ENCODE measurements around the gene NR1D2.
"Not testable (repeated sequence)": the region's sequence is repeated elsewhere in the genome, so short reads cannot be mapped to it uniquely, and the experiment has no call there.

The NR1D2 gene

DNA sequence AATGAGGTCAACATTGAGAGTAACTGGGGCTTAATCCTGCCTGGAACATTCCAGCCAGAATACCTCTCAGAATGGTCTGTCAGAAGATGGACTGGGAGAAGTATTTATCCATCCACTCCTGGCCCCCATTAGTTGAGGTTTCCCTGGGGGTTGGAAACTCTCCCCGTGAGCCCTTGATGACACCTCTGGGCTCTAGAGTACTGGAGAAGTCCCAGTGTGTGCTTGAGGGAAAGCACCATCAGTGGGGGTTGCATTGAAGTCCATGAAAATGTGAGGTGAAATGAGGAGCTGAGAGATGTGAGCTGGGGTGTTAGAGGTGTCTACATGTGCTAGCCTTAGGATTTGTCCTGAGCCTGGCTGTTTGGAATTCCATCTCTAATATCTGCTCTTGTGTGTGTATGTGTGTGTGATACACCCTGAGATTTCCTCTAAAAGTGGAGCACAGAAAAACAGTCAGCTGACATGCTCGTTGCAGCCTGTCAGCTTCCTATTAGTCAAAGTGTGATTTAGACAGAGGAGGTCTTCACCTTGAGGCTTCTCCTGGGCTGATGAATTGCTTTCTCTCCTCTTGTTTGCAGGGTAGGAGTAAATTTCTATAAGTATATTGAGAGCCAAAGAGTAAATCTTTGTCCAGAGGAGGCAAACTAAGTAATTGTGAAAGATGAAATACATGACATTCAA is 67.6 kb downstream of the NR1D2 start:
- Histone ChIP-seq H3K36me3 (ENCODE audit: insufficient read depth, low read length) (no peaks in the 10 kb centered on the region), H3K9me3 (replicated peaks; ENCODE audit: low read length) (no peaks in the 10 kb centered on the region), H3K4me3 (ENCODE audit: low read length) (no peak overlapping the region), H3K4me1 (ENCODE audit: control insufficient read depth, insufficient read depth, low read length) (no peaks in the 10 kb centered on the region), H3K27me3 (ENCODE audit: control insufficient read depth, insufficient read depth, low read length) (no peaks in the 10 kb centered on the region), H3K4me2 (ENCODE audit: low read length) (no peak overlapping the region), H3K9ac (ENCODE audit: low read depth, low read length) (no peak overlapping the region)

GRCh38 chr3:24017305-24017704 is 72.2 kb downstream of the NR1D2 start:
- H3K9ac ChIP-seq (ENCODE audit: low read depth, low read length), result no peak overlapping the region

GRCh38 chr3:24018784-24019570 is 73.9 kb downstream of the NR1D2 start:
- no peak overlapping the region for H3K9ac ChIP-seq (ENCODE audit: low read depth, low read length)
- H3K27me3 ChIP-seq (ENCODE audit: control insufficient read depth, insufficient read depth, low read length), result no peaks in the 10 kb centered on the region
- H3K9me3 ChIP-seq (replicated peaks; ENCODE audit: low read length), result no peaks in the 10 kb centered on the region
- H3K4me2 ChIP-seq (ENCODE audit: low read length), result no peak overlapping the region
- no peaks in the 10 kb centered on the region for H3K4me1 ChIP-seq (ENCODE audit: control insufficient read depth, insufficient read depth, low read length)
- H3K4me3 ChIP-seq (ENCODE audit: low read length), result no peak overlapping the region
- no peaks in the 10 kb centered on the region for H3K36me3 ChIP-seq (ENCODE audit: insufficient read depth, low read length)

More at GRCh38 chr3:24017305-24017704, 72.2 kb downstream of the NR1D2 start:
- H3K4me2 ChIP-seq (ENCODE audit: low read length), result no peak overlapping the region
- H3K27me3 ChIP-seq (ENCODE audit: control insufficient read depth, insufficient read depth, low read length), result no peaks in the 10 kb centered on the region
- H3K4me1 ChIP-seq (ENCODE audit: control insufficient read depth, insufficient read depth, low read length), result no peaks in the 10 kb centered on the region
- no peaks in the 10 kb centered on the region for H3K36me3 ChIP-seq (ENCODE audit: insufficient read depth, low read length)
- H3K4me3 ChIP-seq (ENCODE audit: low read length), result no peak overlapping the region
- no peaks in the 10 kb centered on the region for H3K9me3 ChIP-seq (replicated peaks; ENCODE audit: low read length)

DNA sequence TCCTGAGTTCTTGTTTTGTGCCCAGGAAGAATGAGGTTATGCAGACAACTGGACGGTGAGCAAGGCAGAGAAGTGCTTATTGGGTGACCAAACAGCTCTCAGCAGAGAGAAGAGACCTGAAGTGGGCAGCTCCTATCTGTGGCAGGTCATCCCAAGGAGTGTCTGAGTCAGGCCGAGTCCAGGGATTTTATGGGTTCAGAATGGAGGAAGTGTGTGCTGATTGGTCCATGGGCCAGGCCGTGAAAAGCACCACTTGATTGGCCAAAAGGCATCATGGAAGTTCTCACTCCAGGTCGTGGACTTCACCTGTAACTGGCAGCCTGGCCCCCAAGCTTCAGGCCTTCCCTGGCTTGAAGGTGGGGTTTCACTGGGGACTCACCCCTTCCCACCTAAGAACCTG is 74.5 kb downstream of the NR1D2 start:
- no peak overlapping the region for H3K9ac ChIP-seq (ENCODE audit: low read depth, low read length)
- H3K9me3 ChIP-seq (replicated peaks; ENCODE audit: low read length), result no peaks in the 10 kb centered on the region
- no peaks in the 10 kb centered on the region for H3K36me3 ChIP-seq (ENCODE audit: insufficient read depth, low read length)
- H3K27me3 ChIP-seq (ENCODE audit: control insufficient read depth, insufficient read depth, low read length), result no peaks in the 10 kb centered on the region
- H3K4me1 ChIP-seq (ENCODE audit: control insufficient read depth, insufficient read depth, low read length), result no peaks in the 10 kb centered on the region
- no peak overlapping the region for H3K4me2 ChIP-seq (ENCODE audit: low read length)
- no peak overlapping the region for H3K4me3 ChIP-seq (ENCODE audit: low read length)

DNA sequence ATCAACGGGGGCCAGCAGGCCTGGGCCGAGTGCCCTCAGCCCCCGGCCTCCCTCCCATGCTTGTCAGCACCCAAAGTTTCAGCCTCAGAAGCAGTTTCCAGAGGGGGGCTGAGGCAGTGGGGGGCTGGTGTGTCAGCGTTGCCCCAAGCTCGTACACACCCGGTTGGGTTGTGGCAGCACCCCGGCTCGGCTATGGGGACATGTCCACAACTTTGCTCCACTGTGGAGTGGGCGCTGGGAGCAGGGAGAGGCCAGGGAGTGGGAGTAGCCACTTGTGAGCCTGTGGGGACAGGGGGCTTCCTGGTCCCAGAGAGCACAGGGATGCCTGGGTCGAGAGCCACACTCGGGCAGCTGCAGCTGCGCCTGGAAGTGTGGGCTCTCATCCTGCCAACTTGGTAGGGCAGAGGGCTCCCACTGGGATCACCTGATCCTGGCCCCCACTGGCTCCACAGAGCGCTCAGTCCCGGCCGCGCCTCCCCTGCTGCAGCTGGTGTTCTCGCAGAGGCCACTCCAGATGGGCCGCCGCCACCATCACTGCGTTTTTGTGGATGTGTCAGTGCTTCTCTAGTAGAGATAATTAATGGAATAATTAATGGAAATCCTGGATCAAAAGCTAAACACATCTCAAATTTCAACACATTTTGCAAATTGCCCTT is 75.1 kb downstream of the NR1D2 start:
- no peak overlapping the region for H3K9ac ChIP-seq (ENCODE audit: low read depth, low read length)
- H3K36me3 ChIP-seq (ENCODE audit: insufficient read depth, low read length), result no peaks in the 10 kb centered on the region
- H3K4me3 ChIP-seq (ENCODE audit: low read length), result no peak overlapping the region
- H3K4me2 ChIP-seq (ENCODE audit: low read length), result no peak overlapping the region
- H3K4me1 ChIP-seq (ENCODE audit: control insufficient read depth, insufficient read depth, low read length), result no peaks in the 10 kb centered on the region
- no peaks in the 10 kb centered on the region for H3K27me3 ChIP-seq (ENCODE audit: control insufficient read depth, insufficient read depth, low read length)
- no peaks in the 10 kb centered on the region for H3K9me3 ChIP-seq (replicated peaks; ENCODE audit: low read length)

DNA sequence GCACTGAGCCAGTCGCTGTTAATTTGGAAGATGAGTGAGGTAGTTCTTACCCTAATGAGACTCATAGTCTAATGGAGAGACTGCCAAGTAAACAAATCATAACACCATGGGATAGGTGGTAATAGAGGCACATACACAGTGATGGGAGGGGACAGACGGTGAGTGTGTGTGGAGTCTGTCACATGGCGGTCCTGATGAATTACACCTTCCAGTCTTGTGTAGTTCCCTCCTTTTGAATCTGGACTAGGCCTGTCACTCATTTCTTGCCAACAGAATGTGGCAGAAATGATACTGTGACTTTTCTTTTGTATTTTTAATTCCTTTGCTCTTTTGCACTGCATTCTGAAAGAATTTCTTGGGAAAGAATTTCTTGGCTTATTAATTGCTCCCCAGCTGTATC is 78.1 kb downstream of the NR1D2 start:
- no peak overlapping the region for H3K4me3 ChIP-seq (ENCODE audit: low read length)
- H3K9ac ChIP-seq (ENCODE audit: low read depth, low read length), result no peak overlapping the region
- H3K4me2 ChIP-seq (ENCODE audit: low read length), result no peak overlapping the region
- H3K27me3 ChIP-seq (ENCODE audit: control insufficient read depth, insufficient read depth, low read length), result no peaks in the 10 kb centered on the region
- no peaks in the 10 kb centered on the region for H3K36me3 ChIP-seq (ENCODE audit: insufficient read depth, low read length)
- H3K9me3 ChIP-seq (replicated peaks; ENCODE audit: low read length), result no peaks in the 10 kb centered on the region
- no peaks in the 10 kb centered on the region for H3K4me1 ChIP-seq (ENCODE audit: control insufficient read depth, insufficient read depth, low read length)

GRCh38 chr3:24025805-24026204 is 80.7 kb downstream of the NR1D2 start:
- no peaks in the 10 kb centered on the region for H3K9me3 ChIP-seq (replicated peaks; ENCODE audit: low read length)
- H3K4me2 ChIP-seq (ENCODE audit: low read length), result no peak overlapping the region
- H3K36me3 ChIP-seq (ENCODE audit: insufficient read depth, low read length), result no peaks in the 10 kb centered on the region
- no peak overlapping the region for H3K9ac ChIP-seq (ENCODE audit: low read depth, low read length)
- H3K4me3 ChIP-seq (ENCODE audit: low read length), result no peak overlapping the region
- H3K4me1 ChIP-seq (ENCODE audit: control insufficient read depth, insufficient read depth, low read length), result no peaks in the 10 kb centered on the region
- H3K27me3 ChIP-seq (ENCODE audit: control insufficient read depth, insufficient read depth, low read length), result no peaks in the 10 kb centered on the region

GRCh38 chr3:24026665-24027064 is 81.6 kb downstream of the NR1D2 start:
- H3K9ac ChIP-seq (ENCODE audit: low read depth, low read length); H3K36me3 ChIP-seq (ENCODE audit: insufficient read depth, low read length); H3K27me3 ChIP-seq (ENCODE audit: control insufficient read depth, insufficient read depth, low read length); H3K9me3 ChIP-seq (replicated peaks; ENCODE audit: low read length); H3K4me1 ChIP-seq (ENCODE audit: control insufficient read depth, insufficient read depth, low read length); H3K4me2 ChIP-seq (ENCODE audit: low read length); H3K4me3 ChIP-seq (ENCODE audit: low read length): not testable (repeated sequence)

- no peaks in the 10 kb centered on the region for H3K4me1 ChIP-seq (ENCODE audit: control insufficient read depth, insufficient read depth, low read length)
- no peak overlapping the region for H3K4me2 ChIP-seq (ENCODE audit: low read length)
- no peaks in the 10 kb centered on the region for H3K36me3 ChIP-seq (ENCODE audit: insufficient read depth, low read length)
- no peak overlapping the region for H3K9ac ChIP-seq (ENCODE audit: low read depth, low read length)
- H3K4me3 ChIP-seq (ENCODE audit: low read length), result no peak overlapping the region
- no peaks in the 10 kb centered on the region for H3K9me3 ChIP-seq (replicated peaks; ENCODE audit: low read length)
- H3K27me3 ChIP-seq (ENCODE audit: control insufficient read depth, insufficient read depth, low read length), result no peaks in the 10 kb centered on the region
These were observed 82.9 kb downstream of the NR1D2 start for GRCh38 chr3:24027946-24028345.
